Dermis blood vessel endothelial cell (primary cell): ENCODE results near the gene BAIAP2. TPM values are rescaled to one million over a fixed set of nuclear protein-coding genes. Genes with fewer than 3 reads are reported as not detected.
"Not testable (repeated sequence)": the region's sequence is repeated elsewhere in the genome, so short reads cannot be mapped to it uniquely, and the experiment has no call there.

Source experiments
- DNase-seq: peaks from one replicate; pipeline ENCODE4 v3.0.0; 2010
- total RNA-seq: library from RNA; depleted of rRNA; stranded (reverse); fragments of >200 nt; gene quantifications from 2 replicates; pipeline ENCODE4 v1.2.3, GENCODE V29; 2014

The BAIAP2 gene
- total RNA-seq, 1 donor from 2014 or later, result 27.7 TPM

GRCh38 chr17:81025065-81025740, 9.7 kb upstream of the BAIAP2 start:
- no peak for DNase-seq

- no peak for DNase-seq
Observed at GRCh38 chr17:81025741-81026129, 9.2 kb upstream of the BAIAP2 start.

- DNase-seq, result no peak
Observed at GRCh38 chr17:81026266-81027036, 8.5 kb upstream of the BAIAP2 start.

DNA sequence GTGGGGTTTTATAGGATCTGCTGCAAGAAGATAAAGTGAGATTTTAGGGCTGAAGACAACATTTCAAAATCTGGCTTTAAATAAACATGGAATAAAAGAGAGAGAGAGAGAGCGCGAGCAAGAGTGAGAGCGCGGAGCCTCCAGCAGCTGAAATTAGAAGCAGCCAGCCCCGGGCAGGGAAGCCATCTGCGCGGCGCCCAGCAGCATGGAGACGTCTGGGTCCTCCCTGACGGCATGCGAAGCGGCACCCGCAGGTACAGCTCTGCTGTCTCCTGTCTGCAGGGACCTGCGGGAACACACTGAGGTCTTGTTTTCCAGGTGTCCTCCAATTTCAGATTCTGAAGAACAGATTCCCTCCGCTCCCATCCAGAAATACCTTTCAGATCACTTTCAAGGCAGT, 7.9 kb upstream of the BAIAP2 start:
- no peak for DNase-seq

- DNase-seq, result no peak
Observed at GRCh38 chr17:81027591-81028505, 7.1 kb upstream of the BAIAP2 start.

GRCh38 chr17:81028506-81028858, 6.5 kb upstream of the BAIAP2 start:
- no peak for DNase-seq

DNA sequence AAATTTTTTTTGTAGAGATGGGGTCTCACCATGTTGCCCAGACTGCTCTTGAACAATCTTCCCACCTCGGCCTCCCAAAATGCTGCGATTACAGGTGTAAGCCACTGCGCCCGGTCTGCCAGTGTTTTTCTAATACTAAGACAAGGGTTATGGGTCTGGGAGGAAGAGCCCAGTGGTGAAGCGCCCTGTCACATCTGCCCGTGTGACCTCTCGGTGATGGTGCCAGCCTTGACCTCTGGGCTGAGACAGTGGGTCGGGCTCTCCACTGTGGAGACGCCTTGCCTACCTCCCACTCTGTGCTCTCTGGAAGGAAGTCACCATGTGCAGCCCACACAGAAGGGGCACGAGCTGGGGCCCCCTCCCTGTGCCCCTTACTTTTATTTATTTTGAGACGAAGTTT, 5.1 kb upstream of the BAIAP2 start:
- DNase-seq, result no peak

GRCh38 chr17:81030312-81030711, 4.6 kb upstream of the BAIAP2 start:
- not testable (repeated sequence) for DNase-seq

DNA sequence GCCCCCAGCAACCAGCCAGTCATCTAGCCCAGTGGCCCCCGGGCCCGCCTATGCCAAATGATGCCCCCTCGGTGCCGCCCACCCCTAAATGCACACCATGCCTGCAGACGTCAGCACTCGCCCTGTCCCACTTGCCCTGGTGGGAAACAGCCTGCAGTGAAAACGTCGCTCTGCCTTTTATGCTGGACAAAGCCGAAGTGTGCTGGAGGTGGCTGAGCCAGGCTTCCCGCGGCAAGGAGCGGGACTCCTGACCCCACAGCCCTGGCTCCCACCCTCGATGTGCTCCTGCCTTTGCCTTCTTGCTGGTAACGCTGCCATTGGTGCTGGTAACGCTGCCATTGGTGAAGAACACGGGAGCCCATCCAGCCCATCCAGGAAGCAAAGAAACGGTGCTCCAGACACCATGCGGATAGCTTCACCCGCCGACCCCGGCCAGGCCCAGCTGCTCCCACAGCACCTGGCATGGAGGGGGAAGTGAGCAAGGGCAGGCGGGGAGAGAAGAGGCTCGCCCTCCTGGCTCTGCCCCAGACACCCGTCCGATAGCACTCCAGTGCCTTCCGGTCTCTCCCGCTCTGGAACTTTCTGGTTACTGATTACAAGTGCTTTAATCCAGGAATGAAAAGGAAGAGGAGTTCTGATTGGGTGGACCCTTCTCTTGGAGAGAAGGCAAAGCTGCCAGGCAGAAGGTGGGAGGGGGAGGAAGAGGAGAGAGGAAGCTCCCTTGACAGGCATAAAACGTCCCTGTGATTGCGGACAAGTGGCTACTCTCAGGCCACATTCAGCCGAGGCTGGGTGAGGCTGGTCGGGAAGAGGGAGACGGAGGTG, 4.0 kb upstream of the BAIAP2 start:
- DNase-seq, result peak; percentile 72

DNA sequence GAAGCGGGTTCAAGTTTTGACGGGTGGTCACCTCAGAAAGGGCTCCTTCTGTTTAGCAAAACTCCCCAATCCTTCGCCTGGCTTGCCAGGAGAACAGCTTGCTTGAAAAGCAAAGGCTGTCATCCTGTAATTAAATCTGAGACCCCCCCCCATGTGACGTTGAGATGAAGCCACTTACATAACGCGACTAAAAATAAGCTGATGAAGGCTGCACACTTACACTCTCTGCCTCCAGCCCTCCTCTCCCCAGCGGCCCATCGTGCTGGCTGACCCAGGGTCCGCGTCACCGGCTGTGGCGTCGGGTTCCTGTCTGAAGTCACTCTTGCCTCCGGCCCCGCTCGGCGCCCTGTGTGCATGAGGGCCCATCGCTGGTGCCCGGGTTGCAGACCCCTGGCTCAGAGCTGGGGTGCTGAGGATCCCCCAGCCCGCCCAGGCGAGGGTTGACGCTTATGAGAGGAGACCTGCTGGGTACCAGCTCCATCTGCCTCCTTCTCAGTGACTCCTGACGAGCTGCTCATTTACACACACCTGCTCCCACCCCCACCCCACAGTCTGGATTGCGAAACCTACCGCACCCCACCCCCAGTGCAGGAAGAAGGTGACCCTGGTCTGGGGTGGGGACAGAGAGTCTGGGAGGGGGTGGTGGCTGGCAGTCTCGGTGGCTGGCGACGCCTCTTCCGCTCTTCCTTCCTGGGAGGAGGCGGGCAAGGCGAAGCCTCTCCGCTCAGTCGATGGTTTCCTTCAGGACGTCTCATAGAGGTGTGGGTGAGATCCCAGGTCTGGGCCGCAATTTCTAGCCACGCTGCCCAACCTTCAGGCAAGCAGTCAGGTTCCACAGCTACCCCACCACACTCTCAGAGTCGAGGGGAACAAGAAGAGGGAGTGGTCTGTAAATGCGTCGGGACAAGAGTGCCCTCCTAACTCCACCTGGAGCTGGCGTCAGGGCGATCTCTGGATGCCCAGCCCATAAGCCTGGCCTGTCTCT, 3.1 kb upstream of the BAIAP2 start:
- DNase-seq, result no peak

- DNase-seq, result no peak
Observed at GRCh38 chr17:81032641-81033480, 2.1 kb upstream of the BAIAP2 start.

DNA sequence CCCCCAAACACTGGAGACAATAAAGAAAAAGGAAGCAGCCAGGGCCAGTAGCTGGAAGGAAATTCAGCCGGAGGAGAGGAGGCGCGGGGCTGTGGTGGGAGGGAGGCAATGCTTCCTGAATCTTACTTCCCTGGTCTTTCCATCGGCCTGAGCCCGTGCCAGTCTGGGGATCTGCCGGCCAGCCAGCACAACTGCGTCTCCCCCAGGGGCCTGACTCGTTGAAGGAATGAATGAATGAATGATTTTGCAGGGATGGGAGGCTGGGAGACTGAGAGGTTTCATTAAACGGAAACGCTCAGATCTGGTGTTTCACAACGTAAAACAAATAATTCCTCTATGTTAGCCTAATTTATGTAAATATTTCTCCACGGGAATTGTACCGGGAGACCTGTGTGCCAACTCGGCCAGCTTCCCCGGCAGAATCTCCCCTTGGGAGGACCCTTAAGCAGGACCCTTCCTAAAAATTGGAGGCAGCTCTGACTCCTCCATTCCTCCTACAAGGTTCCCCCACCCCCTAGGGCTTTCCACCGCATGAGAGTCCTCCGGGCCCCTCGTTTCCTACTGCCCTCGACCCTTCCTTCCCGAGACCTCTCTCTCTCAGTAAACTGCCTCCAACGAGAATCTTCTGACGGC, 1.3 kb upstream of the BAIAP2 start:
- peak; percentile 26 for DNase-seq

DNA sequence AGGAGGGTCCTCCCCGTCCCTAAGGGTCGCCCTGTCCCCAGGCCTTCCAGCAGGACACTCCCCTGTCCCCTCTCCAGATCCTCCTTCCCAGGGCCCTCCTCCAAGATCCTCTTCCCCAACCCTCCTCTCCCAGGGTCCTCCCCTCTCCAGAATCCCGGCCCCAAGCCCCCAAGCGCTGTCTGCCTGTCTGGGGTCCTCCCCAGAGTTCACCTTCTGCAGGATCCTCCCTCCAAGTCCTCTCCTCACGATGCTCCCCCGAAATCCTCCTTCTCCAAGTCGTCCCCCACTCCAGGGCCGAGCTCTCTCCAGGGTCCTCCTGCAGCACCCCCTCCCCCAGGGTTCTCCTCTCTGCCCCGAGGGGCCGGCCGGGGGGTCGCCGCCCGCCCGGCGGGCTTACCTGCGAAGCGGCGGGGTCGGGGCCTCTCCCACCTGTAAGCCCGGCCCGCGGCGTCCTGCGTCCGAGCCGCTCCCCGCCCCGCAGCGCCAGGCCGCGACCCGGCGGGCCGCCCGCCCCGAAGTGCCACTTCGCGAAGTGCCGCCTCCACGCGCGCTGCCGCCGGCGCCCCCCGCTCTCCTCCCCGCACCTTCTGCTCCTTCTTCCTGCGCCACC, 678 bp upstream of the BAIAP2 start:
- peak; percentile 28 for DNase-seq

DNA sequence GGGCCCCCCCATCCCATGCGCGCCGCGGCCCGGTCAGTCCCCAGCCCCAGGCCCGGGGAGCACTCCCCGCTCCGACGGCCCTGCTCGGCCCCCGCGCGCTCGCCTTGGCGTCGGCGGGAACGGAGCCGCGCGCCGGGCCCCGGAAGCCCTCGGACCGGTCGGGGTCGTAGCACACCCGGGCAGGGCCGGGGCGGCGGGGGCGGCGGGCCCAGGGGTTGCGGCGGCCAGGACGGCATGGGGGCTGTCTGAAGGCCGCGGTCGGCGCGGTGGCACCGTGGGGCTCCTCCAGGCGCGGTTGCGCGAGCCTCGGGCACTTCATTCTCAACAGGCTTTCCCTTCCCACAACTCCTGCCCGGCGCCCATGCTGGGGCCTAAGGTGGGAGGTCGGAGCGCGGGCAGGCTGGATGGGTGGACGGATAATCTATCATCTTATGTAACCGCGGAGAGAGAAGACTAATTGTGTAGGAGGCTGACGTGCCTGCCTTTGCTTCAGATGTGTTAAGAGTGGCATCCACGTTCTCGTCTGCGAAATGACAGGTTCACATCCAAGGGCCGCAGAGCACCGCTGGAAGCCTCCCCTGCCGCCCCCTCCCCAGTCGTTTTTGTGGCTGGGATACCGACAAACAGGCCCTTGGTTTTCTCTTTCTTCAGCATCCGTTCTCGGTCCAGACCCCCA, 708 bp downstream of the BAIAP2 start:
- DNase-seq, result peak; percentile 47

DNA sequence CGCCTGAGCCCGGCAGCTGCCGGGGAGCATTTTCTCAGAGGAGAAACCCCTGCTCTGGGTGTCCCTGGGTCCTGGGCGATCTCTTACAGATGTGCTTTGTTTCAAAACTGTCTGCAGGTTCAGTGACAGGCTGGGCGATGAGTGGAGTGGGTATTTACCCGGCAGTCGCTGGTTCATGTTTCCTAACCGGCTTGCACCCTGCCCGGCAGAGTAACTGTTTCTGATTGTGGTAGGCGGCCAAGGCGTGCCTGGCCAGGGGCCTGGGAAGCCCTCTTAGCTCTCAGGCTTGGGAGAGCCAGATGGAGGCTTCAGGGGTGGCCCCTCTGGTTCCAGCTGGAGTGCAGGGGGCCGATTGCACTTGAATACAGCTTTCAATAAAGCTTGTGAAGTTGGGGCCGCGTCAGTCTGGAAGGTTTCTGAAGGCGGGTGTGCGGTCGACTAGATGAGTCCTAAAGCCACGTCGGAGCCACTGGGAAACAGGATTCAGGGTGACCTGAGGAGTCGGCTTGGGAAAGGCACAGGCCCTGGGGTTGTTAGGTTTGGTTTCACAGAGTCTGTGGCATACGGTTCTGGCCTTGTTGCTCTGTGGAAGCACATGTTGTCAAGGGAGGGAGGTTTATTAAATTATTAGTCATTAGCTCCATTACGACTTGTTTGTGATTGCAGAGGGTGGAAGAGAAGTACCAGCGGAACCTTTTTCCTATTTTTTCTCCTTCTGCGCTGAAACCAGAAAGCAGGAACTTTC, 1.4 kb downstream of the BAIAP2 start:
- DNase-seq, result peak; percentile 56

DNA sequence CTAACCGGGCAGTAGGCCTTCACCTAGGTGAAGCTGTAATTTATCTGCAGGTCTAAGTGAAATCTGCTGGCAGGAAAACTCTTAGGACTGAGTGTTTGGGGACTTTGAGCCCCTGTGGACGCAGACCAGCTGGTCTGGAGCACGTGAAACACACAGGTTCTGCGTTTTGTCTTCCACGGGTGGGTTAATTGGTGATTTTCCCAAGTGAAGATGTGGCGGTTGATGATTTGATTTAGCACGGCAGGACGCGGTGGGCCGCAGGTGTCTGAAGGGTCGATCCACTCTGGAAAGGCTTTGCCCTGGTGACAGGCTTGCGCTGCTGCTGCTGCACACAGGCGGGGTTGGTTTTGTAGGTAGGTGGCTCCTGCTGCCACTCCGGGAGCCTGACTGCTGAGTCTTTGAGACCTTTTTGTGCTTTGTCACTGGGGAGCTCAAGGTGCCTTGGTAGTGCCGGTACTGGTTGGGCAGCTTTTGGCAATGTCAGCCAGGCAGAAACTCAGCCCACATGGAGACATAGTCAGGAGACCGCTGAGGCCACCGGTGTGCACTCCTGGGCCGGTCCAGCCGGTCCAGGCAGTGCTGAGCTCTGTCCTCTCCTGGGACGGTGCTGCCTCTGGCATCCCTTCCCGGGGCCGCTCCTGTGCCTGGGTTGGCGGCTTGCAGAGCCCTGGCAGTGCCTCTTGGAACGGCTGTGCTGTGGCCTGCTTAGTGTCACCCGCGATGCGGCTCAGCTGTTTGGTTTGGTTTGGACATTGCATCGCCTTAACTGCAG, 2.3 kb downstream of the BAIAP2 start:
- DNase-seq, result no peak
